ENCODE data around the gene MT4.
"Not testable (repeated sequence)": the region's sequence is repeated elsewhere in the genome, so short reads cannot be mapped to it uniquely, and the experiment has no call there.

MT4 gene

GRCh38 chr16:56558024-56558747, 6.7 kb upstream of the MT4 start:
- DNase-seq (ENCODE audit: low read depth in 2 of 2), result no peak

DNA sequence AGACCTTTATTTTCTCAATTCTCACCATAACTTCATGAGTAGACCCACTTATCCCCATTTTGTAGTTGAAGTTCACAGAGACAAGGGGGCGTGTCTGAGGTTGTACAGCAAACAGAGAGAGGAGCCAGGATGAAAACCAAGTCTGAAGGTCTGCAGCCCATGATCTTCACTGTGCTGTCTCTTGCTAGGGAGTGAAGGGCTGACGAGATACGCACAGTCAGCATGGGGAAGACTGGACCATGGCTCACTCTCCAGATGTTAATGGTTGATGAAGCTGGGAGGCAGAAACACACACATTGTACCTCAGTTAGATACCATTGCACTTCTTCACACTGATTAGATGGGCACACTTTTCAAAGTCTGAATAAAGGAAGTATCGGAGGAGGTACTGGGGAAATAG, 5.8 kb upstream of the MT4 start:
- no peak for DNase-seq (ENCODE audit: low read depth in 2 of 2)

DNA sequence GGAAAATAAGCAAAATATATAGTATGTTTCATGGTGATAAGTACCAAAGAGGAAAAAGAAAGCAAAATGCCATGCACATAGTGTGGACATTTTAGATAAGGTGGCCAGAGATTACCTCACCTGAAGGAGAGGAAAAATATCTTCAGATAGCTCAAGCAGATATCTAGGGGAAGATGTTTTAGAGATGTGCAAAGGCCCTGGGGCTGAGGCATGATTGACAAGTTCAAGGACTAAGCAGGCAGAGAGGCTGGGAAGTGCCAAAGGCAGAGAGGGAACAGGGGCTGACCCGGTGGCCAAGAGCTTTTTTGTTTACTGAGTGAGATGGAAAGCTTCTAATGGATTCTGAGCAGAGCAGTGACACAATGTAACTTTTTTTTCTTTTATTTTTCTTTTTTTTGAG, 4.4 kb upstream of the MT4 start:
- no peak for DNase-seq (ENCODE audit: low read depth in 2 of 2)

- DNase-seq (ENCODE audit: low read depth in 2 of 2), result no peak
These were observed 3.7 kb upstream of the MT4 start for GRCh38 chr16:56561126-56561525.

DNA sequence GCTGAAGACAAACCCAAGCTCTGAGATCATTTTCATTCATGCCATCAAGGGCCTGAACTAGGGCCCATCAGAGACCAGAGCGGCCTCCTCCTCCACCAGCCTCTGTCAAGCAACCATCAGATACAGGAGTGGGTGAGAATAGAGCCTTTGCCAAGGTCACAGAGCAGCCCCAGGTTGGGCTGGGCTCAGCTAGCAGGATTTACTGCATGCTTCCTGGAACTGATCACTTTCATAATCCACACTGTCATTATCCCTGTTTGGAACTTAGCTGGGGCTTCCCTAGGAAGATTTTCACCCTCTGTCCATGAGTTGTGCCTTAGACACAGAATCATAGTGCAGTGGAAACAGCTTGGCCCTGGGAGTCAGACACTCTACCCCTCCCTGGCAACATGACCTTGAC, 5.1 kb downstream of the MT4 start:
- DNase-seq (ENCODE audit: low read depth in 2 of 2), result no peak

DNA sequence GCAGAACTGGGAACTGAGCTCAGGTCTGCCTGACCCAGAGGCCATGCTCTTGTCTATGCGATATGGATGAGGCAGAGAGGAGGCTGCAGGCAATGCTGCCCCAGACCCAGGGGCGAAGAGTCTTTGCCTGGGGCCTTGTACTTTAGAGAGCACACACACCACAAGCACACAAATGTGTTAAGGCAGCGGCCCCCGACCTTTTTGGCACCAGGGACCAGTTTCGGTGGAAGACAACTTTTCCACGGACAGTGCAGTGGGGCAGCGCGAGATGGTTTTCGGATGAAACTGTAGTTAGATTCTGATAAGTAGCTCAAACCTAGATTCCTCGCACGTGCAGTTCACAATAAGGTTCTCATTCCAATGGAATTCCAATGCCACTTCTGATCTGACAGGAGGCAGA, 6.7 kb downstream of the MT4 start:
- DNase-seq (ENCODE audit: low read depth in 2 of 2), result no peak

- no peak for DNase-seq (ENCODE audit: low read depth in 2 of 2)
These were observed 9.8 kb downstream of the MT4 start for GRCh38 chr16:56574625-56575024.

- DNase-seq (ENCODE audit: low read depth in 2 of 2), result peak; percentile 78 to 87
These were observed 11.9 kb downstream of the MT4 start for GRCh38 chr16:56576585-56577299.

- no peak for DNase-seq (ENCODE audit: low read depth in 2 of 2)
These were observed 12.4 kb downstream of the MT4 start for GRCh38 chr16:56577300-56577625.

DNA sequence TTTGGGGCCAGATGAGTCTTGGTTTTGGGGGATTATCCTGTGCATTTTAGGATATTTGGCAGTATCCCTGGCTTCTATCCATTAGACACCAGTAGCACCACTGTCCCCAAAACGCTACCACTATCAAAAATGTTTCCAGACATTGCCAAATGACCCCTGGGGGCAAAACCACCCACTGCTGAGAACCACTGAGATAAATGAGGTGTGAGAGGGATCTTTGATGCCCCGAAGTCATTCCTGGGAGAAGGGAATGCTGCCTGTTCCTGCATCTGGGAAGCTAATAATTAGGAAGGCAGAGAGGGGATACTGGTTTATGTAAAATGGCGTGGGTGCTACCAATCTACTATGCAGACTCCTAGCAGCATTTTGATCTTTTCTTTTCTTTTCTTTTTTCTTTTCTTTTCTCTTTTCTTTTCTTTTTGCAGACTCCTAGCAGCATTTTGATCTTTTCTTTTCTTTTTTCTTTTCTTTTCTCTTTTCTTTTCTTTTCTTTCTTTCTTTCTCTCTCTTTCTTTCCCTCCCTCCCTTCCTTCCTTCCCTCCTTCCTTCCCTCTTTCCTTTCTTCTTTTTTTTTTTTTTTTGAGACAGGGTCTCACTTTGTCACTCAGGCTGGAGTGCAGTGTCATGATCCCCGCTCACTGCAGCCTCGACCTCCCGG, 15.6 kb downstream of the MT4 start:
- DNase-seq (ENCODE audit: low read depth in 2 of 2), result no peak

GRCh38 chr16:56582911-56583310, 18.0 kb downstream of the MT4 start:
- DNase-seq (ENCODE audit: low read depth in 2 of 2), result not testable (repeated sequence)

DNA sequence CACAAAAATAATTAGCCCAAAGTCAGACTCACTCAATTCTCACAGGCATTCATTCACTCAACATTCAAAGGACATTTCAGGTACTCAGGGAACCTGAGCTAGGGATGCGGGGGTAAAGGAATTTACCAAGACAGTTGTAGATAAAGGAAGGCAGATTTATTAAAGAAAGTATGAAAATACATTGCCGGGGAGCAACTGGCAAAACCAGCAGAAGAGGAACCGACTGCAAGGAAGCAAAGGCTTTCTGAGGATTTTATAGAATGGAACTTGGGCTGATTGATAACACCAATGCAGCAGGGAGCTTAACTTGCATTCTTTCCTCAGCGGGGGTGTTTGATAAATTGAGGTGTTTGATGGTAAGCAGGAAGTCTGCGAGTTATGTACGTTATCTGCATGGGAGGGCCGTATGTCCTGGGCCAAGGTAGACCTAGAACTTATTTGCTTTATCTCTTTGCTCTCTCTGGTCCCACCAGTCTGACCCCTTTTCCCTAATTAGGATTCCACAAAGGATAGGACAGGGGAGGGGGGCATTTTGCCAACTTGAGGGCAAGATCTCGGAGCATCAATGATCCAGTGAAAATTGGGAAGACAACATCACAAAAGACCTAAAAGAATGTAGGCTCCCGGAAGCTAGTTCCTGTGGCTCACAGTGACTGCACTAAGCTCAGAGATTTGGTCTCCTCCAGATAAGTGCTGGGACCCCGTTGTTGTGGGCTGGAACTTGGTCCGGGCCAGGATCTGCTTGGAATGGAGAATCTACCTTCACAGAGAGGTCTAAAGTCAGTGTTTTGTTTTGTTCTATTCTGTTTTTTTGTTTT, 18.7 kb downstream of the MT4 start:
- DNase-seq (ENCODE audit: low read depth in 2 of 2), result no peak

DNA sequence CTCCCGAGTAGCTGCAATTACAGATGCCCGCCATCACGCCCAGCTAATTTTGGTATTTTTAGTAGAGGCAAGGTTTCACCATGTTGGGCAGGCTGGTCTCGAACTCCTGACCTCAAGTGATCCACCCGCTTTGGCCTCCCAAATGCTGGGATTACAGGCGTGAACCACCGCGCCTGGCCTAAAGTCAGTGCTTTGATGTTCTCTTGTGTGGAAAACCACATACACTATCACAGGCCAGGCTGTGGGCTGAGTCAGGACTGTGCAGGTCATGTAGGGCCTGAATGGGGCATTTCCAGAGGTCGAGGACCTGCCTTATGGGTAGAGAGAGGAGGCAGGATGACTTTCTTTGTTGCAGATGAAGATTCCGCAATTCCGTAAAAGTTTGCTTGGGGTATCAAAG, 19.4 kb downstream of the MT4 start:
- no peak for DNase-seq (ENCODE audit: low read depth in 2 of 2)

DNA sequence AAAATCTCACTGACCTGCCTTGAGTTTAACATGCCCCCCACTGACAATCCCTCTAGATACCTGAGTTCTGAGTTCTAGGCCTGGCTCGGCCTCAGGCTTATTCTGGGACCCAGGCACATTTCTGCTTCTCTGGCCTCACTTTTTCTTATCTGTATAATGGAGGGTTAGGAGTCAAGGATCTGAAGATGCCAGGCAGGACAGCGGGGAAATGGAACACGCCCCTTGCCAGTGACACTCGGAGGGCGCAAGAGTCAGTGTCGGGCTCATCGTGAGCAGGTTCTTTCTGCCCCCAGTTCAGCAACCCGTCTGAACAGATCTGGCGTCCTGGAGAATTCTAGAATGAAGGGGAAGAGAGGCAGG, 23.9 kb downstream of the MT4 start:
- DNase-seq (ENCODE audit: low read depth in 2 of 2), result no peak

DNA sequence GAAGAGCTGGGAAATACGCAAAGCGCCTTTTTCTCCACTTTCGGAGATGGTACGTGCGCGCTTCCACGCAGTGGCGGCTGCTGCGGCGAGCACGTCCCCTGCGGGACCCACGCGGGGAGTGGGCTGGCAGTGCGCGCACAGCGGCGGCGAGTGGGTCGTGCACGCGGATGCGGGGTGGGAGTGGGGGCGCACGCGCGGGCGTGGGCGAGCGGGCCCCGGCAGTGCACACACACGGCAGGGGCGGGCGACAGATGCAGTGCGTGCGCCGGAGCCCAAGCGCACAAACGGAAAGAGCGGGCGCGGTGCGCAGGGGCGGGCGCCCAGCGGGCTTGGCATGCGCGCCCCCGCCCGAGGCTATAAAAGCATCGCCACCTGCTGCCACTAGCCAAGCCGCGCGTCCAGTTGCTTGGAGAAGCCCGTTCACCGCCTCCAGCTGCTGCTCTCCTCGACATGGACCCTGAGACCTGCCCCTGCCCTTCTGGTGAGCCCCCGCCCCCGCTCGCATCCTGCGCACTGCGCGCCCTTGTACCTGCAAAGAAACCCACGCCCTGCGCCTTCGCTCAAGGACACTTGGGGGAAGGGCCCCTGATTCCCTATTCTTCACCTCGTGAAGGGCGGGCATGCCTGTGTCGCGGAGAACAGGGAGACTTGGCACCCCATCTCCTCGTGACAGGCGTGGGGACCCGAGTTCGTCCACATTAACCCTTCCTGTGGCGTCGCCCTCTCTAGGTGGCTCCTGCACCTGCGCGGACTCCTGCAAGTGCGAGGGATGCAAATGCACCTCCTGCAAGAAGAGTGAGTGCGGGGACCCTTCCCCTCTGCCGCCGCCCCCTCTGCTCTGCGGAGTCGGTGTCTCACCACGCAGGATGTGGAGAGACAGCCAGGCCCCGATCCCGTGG, 24.5 kb downstream of the MT4 start, which contains the start of gene MT3:
TSS of gene MT3 (plus strand) at position 388 of the 899 bp plus-strand sequence. CDS start at position 451, 63 bp downstream.
- DNase-seq (ENCODE audit: low read depth in 2 of 2), result no peak

DNA sequence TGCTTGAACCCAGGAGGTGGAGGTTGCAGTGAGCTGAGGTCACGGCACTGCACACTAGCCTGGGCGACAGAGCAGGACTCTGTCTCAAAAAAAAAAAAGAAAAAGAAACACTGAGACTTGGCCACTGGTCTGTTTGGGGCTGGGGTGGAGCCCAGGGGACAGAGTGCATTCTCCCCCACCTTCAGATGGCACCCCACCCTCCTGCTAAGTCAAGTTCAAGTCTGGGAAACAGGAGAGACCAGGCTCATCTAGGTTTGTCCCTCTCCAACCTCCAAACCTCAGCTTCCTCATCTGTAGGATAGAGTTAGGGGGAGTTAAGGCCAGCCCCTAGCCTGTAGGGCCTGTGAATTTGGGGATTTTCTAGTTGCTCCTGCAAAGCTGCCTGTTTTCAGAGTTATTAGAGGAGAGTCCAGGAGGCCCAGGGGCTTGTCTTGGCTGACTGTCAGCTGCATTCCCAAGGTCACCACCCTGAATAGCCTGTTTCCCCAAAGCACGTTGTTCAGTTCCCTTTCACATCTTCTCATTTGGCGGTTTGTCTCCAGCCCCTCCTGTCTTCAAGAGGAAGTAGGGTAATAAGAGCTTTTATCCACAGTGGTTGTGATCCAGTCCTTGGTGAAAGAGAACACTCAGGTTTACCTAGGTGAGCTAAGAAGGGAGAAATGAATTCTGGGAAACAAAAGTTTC, 26.6 kb downstream of the MT4 start:
- DNase-seq (ENCODE audit: low read depth in 2 of 2), result no peak

GRCh38 chr16:56593573-56594291, 28.9 kb downstream of the MT4 start:
- DNase-seq (ENCODE audit: low read depth in 2 of 2), result no peak

DNA sequence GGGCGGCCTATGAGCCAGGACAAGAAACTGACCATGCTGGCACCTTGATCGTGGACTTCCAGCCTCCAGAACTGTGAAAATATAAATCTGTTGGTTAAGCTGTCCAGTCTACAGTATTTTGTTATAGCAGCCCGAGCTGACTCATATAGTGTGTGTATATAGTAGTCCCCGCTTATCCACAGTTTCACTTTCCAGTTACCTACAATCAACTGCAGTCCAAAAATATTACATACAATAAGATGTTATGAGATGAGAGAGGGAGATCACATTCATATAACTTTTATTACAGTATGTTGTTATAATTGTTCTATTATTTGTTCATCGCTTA, 29.4 kb downstream of the MT4 start:
- no peak for DNase-seq (ENCODE audit: low read depth in 2 of 2)

- DNase-seq (ENCODE audit: low read depth in 2 of 2), result no peak
These were observed 35.6 kb downstream of the MT4 start for GRCh38 chr16:56600398-56600999.

GRCh38 chr16:56601325-56601724, 36.5 kb downstream of the MT4 start:
- DNase-seq (ENCODE audit: low read depth in 2 of 2), result no peak

All from stimulated activated CD4-positive, alpha-beta T cell treated with anti-CD3 and anti-CD28 coated beads, Interleukin-1b, Interleukin-23, amount 100 ng/mL, for 1 hour (primary cell).